Hepatocyte (in vitro differentiated cells): Measurements from ENCODE around the gene ABI3. TPM values are rescaled to one million over a fixed set of nuclear protein-coding genes. Genes with fewer than 3 reads are reported as not detected.
"Not testable (repeated sequence)": the region's sequence is repeated elsewhere in the genome, so short reads cannot be mapped to it uniquely, and the experiment has no call there.

ENCODE experiments used
- DNase-seq: peaks from one replicate; pipeline ENCODE4 v3.0.0-alpha.2; 2016; ENCODE audit warnings: low spot score
- H2AFZ ChIP-seq: fragments of 200-600 bp; sonication (generic); 2 replicates; pipeline ENCODE4 v1.6.0; 2016; ENCODE audit warnings: antibody characterized with exemption, mild to moderate bottlenecking
- H3K27ac ChIP-seq: fragments of 200-600 bp; sonication (generic); 2 replicates; pipeline ENCODE4 v1.5.1; 2016; ENCODE audit warnings: mild to moderate bottlenecking
- H3K27me3 ChIP-seq: fragments of 200-600 bp; sonication (generic); 2 replicates; pipeline ENCODE4 v1.6.1; 2016
- H3K36me3 ChIP-seq: fragments of 200-600 bp; sonication (generic); replicated peaks from 2 replicates; pipeline ENCODE4 v1.5.1; 2016; ENCODE audit warnings: low read depth; ENCODE audit not compliant: insufficient read depth
- H3K4me1 ChIP-seq: fragments of 200-600 bp; sonication (generic); 2 replicates; pipeline ENCODE4 v1.5.1; 2016; ENCODE audit warnings: mild to moderate bottlenecking, moderate library complexity; ENCODE audit not compliant: insufficient read depth
- H3K4me2 ChIP-seq: fragments of 200-600 bp; sonication (generic); 2 replicates; pipeline ENCODE4 v1.6.0; 2016
- H3K4me3 ChIP-seq: fragments of 200-600 bp; sonication (generic); 2 replicates; pipeline ENCODE4 v1.5.1; 2016; ENCODE audit warnings: mild to moderate bottlenecking
- H3K79me2 ChIP-seq: fragments of 200-600 bp; sonication (generic); 2 replicates; pipeline ENCODE4 v1.6.0; 2017; ENCODE audit warnings: mild to moderate bottlenecking
- H3K9me2 ChIP-seq: fragments of 200-600 bp; sonication (generic); replicated peaks from 2 replicates; pipeline ENCODE4 v1.6.0; 2017; ENCODE audit warnings: mild to moderate bottlenecking; ENCODE audit not compliant: insufficient read depth
- H3K9me3 ChIP-seq: fragments of 200-600 bp; sonication (generic); 2 replicates; pipeline ENCODE4 v1.5.1; 2016; ENCODE audit warnings: low read depth, mild to moderate bottlenecking
- H4K20me1 ChIP-seq: fragments of 200-600 bp; sonication (generic); 2 replicates; pipeline ENCODE4 v1.6.0; 2016; ENCODE audit warnings: mild to moderate bottlenecking; ENCODE audit not compliant: insufficient read depth, poor library complexity, severe bottlenecking
- EZH2 ChIP-seq: fragments of 200-600 bp; sonication (generic); IDR thresholded peaks from 2 replicates; pipeline ENCODE4 v1.6.1; 2016; ENCODE audit warnings: antibody characterized with exemption, mild to moderate bottlenecking, borderline replicate concordance
- EZH2phosphoT487 ChIP-seq: fragments of 200-600 bp; sonication (generic); IDR thresholded peaks from one replicate; pipeline ENCODE4 v1.6.1; 2018; ENCODE audit warnings: antibody characterized with exemption, mild to moderate bottlenecking, low read depth, moderate library complexity; ENCODE audit not compliant: unreplicated experiment, severe bottlenecking
- WGBS: methylation state at CpG from one replicate; pipeline ENCODE4 v1.1.6; 2016; ENCODE audit warnings: low lambda C conversion rate; ENCODE audit errors: missing lambda C conversion rate; 5-methylcytosine and 5-hydroxymethylcytosine counted together
- polyA plus RNA-seq: library from polyadenylated mRNA; unstranded; fragments of >200 nt; fragmentation: Nextera tagmentation; extraction: Ambion mirVana; gene quantifications from 2 replicates; pipeline ENCODE4 v1.2.1, GENCODE V29; 2016
- total RNA-seq: library from RNA; depleted of rRNA; stranded (reverse); fragments of >200 nt; gene quantifications from 2 replicates; pipeline ENCODE4 v1.2.3, GENCODE V29; 2014
- TF ChIP-seq, protein P1 (sequence below): fragments of 200-600 bp; sonication (generic); IDR thresholded peaks from 2 replicates; pipeline ENCODE4 v1.5.1; 2016; ENCODE audit warnings: antibody characterized with exemption, mild to moderate bottlenecking; ENCODE audit not compliant: poor library complexity

The ABI3 gene
- total and polyA plus RNA-seq, 2 experiments from 2014 or later: 0.13 to 0.29 TPM

DNA sequence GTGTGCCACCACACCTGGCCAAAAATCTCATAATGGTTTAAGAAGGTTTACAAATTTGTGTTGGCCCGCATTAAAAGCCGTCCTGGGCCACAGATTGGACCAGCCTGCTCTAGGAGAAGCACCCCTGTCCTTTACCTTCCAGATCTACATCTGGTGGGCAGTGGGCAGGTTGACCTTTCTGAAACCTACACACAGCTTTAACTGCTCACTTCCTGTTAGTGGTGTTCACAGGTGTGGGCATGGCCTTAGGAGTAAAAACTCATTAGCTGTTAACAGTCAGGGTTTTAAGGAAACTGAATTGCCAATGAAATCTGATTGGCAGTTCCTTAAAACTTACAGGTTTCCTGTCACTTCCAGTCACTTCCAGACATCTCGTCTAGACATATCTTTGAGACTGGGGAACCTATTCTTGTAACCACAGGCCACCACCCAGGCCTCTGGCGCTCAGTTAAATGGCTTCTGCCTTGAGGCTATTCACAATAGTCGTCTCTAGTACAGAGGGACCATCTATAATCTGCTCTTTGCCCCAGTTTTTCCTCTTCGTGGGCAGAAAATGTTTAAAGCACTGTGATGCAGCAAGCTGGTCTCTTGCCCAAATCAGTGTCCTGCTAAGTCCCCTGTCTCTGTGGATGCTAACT lies 29.4 kb upstream of the ABI3 start:
- Histone ChIP-seq H3K9me3 (no peaks in the 10 kb centered on the region), H4K20me1 (no peaks in the 10 kb centered on the region), H3K79me2 (no peaks in the 10 kb centered on the region), H3K4me3 (no peak overlapping the region), H3K36me3 (no peaks in the 10 kb centered on the region), H3K27me3 (no peaks in the 10 kb centered on the region), H3K4me1 (no peaks in the 10 kb centered on the region), H2AFZ (no peak overlapping the region), H3K4me2 (no peak overlapping the region), H3K27ac (no peak overlapping the region), H3K9me2 (no peaks in the 10 kb centered on the region)
- 82% methylated on average over 6 of the region's 6 CpGs for WGBS
- no peak for TF ChIP-seq EZH2
- TF ChIP-seq, protein P1, sequence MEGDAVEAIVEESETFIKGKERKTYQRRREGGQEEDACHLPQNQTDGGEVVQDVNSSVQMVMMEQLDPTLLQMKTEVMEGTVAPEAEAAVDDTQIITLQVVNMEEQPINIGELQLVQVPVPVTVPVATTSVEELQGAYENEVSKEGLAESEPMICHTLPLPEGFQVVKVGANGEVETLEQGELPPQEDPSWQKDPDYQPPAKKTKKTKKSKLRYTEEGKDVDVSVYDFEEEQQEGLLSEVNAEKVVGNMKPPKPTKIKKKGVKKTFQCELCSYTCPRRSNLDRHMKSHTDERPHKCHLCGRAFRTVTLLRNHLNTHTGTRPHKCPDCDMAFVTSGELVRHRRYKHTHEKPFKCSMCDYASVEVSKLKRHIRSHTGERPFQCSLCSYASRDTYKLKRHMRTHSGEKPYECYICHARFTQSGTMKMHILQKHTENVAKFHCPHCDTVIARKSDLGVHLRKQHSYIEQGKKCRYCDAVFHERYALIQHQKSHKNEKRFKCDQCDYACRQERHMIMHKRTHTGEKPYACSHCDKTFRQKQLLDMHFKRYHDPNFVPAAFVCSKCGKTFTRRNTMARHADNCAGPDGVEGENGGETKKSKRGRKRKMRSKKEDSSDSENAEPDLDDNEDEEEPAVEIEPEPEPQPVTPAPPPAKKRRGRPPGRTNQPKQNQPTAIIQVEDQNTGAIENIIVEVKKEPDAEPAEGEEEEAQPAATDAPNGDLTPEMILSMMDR: no peak
- TF ChIP-seq EZH2phosphoT487: no peak
- DNase-seq: no peak

DNA sequence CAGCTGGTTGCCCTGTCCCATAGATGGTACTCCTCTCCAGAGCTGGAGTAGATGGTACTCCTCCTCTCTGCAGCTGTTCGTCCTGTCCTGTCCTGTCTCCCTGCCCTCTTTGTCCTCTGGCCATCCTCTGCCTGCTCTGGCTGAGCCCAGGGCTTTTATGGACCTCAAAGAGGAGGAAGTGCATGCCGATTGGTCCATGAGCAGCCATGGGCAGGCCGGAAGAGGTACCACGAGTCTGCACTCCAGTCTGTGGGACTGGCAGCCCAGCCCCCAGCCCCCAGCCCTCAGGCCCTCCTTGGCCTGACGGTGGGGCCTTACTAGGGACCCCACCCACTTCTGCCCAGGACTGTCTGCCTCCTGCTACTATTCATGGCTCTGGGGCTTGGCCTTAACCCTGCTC lies 27.2 kb upstream of the ABI3 start:
- Histone ChIP-seq H3K4me1 (no peaks in the 10 kb centered on the region), H3K36me3 (no peaks in the 10 kb centered on the region), H3K4me2 (no peak overlapping the region), H3K9me2 (no peaks in the 10 kb centered on the region), H3K27ac (no peak overlapping the region), H2AFZ (no peak overlapping the region), H3K4me3 (no peak overlapping the region), H3K27me3 (no peaks in the 10 kb centered on the region), H4K20me1 (no peaks in the 10 kb centered on the region), H3K79me2 (no peaks in the 10 kb centered on the region), H3K9me3 (no peaks in the 10 kb centered on the region)
- no peak for TF ChIP-seq EZH2phosphoT487
- no peak for TF ChIP-seq EZH2
- TF ChIP-seq, protein P1: no peak
- DNase-seq: no peak
- whole genome bisulfite sequencing: 77% methylated on average over 5 of the region's 5 CpGs

DNA sequence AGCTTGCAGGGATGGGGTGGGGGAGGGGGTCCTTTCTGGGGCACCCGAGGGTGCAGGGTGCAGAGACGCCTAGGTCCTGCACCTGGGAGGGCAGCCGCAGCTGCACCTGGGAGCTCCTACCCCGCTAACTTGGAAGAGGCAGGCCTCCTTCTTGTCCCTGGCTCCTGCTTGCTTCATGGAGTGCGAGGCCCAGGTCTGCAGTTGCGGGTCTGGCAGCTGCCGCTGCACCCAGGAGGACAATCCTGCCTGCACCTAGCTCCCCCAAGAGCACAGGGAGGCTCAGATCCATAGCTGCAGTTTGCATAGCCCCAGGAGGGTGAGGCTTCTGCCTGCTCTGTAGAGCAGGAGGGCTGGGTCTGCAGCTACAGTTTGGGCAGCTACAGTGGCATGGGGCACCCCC lies 26.7 kb upstream of the ABI3 start:
- Histone ChIP-seq H2AFZ (no peak overlapping the region), H3K9me3 (no peaks in the 10 kb centered on the region), H3K79me2 (no peaks in the 10 kb centered on the region), H3K36me3 (no peaks in the 10 kb centered on the region), H3K9me2 (no peaks in the 10 kb centered on the region), H4K20me1 (no peaks in the 10 kb centered on the region), H3K27ac (no peak overlapping the region), H3K27me3 (no peaks in the 10 kb centered on the region), H3K4me1 (no peaks in the 10 kb centered on the region), H3K4me3 (no peak overlapping the region), H3K4me2 (no peak overlapping the region)
- 86% methylated on average over 6 of the region's 7 CpGs for WGBS
- TF ChIP-seq EZH2 (no peak), EZH2phosphoT487 (no peak)
- TF ChIP-seq, protein P1: no peak
- no peak for DNase-seq

DNA sequence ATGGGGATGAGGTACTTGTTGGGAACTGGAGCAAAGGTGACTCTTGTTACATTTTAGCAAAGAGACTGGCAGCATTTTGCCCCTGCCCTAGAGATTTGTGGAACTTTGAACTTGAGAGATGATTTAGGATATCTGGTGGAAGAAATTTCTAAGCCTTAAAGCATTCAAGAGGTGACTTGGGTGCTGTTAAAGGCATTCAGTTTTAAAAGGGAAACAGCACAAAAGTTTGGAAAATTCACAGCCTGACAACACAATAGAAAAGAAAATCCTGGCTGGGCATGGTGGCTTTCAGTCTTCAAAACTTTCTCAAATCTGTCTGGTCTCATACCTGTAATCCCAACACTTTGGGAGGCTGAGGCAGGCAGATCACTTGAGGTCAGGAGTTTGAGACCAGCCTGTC lies 26.0 kb upstream of the ABI3 start:
- not testable (repeated sequence) for H3K27ac ChIP-seq, H3K27me3 ChIP-seq, H3K4me2 ChIP-seq, H3K36me3 ChIP-seq, H3K9me3 ChIP-seq, H3K4me1 ChIP-seq, H3K9me2 ChIP-seq, H2AFZ ChIP-seq, H4K20me1 ChIP-seq, H3K79me2 ChIP-seq, H3K4me3 ChIP-seq, DNase-seq

DNA sequence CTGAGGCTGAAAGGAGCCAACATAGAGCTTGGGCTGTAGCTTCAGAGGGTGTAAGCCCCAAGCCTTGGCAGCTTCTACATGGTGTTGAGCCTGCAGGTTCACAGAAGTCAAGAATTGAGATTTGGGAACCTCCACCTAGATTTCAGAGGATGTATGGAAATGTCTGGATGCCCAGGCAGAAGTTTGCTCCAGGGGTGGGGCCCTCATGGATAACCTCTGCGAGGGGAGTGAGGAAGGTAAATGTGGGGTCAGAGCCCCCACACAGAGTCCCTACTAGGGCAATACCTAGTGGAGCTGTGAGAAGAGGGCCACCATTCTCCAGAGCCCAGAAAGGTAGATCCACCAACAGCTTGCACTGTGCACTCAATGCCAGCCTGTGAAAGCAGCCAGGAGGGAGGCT lies 25.1 kb upstream of the ABI3 start:
- not testable (repeated sequence) for H3K9me2 ChIP-seq, H2AFZ ChIP-seq, H3K4me3 ChIP-seq, H3K9me3 ChIP-seq, H3K79me2 ChIP-seq, H4K20me1 ChIP-seq, H3K27ac ChIP-seq, H3K4me2 ChIP-seq, H3K4me1 ChIP-seq, DNase-seq, H3K27me3 ChIP-seq, H3K36me3 ChIP-seq
- WGBS: 100% methylated on average over 1 of the region's 1 CpG
